Heart right ventricle (tissue), 16 donors: ENCODE measurements around the gene FXYD3. TPM values are rescaled to one million over a fixed set of nuclear protein-coding genes. Genes with fewer than 3 reads are reported as not detected.
A peak's percentile ranks its signal among the peaks of the same experiment; 100 is the strongest.
"Not testable (repeated sequence)": the region's sequence is repeated elsewhere in the genome, so short reads cannot be mapped to it uniquely, and the experiment has no call there.

ENCODE experiments used
- ATAC-seq, 8 donors: fragments of 200-7000 bp; cut with Tn5 transposase; one replicate each; pipeline ENCODE4 v1.9.1; 2020; ENCODE audit warnings: mild to moderate bottlenecking in 8 of 8, moderate library complexity in 8 of 8, moderate number of reproducible peaks in 1 of 8
- DNase-seq, 2 donors: peaks; one replicate each; pipeline ENCODE4 v3.0.0-alpha.2; 2020
- H3K27ac ChIP-seq, 10 donors: fragments of 200-600 bp; sonication (generic) in 2 of 10; one replicate each; pipeline versions ENCODE4 v1.5.0 to v1.8.0; 2020 to 2022; ENCODE audit warnings: mild to moderate bottlenecking in 3 of 10
- H3K27me3 ChIP-seq, 7 donors: fragments of 200-600 bp; one replicate each; pipeline ENCODE4 v1.8.0; 2021 to 2022; ENCODE audit warnings: mild to moderate bottlenecking in 2 of 7
- H3K36me3 ChIP-seq, 9 donors: fragments of 200-600 bp; sonication (generic) in 1 of 9; one replicate each; pipeline versions ENCODE4 v1.5.0 to v1.8.0; 2020 to 2022; ENCODE audit warnings: mild to moderate bottlenecking in 2 of 9
- H3K4me1 ChIP-seq, 9 donors: fragments of 200-600 bp; sonication (generic) in 1 of 9; one replicate each; pipeline versions ENCODE4 v1.5.0 to v1.8.0; 2020 to 2022; ENCODE audit warnings: mild to moderate bottlenecking in 4 of 9
- H3K4me3 ChIP-seq, 10 donors: fragments of 200-600 bp; sonication (generic) in 2 of 10; one replicate each; pipeline versions ENCODE4 v1.5.0 to v1.8.0; 2020 to 2022; ENCODE audit warnings: mild to moderate bottlenecking in 7 of 10, moderate library complexity in 2 of 10
- H3K9me3 ChIP-seq, 11 donors: fragments of 200-600 bp in 10 of 11; sonication (generic) in 2 of 11; one replicate each; pipeline versions ENCODE4 v1.5.0 to v1.8.0; 2013 to 2022; ENCODE audit warnings: mild to moderate bottlenecking in 2 of 11, control low read depth in 1 of 11, moderate library complexity in 1 of 11
- WGBS, 2 donors: extraction: QIAGEN DNeasy Blood & Tissue Kit; methylation state at CpG; one replicate each; pipeline ENCODE4 v1.1.7; 2013; ENCODE audit warnings: inconsistent platforms in 1 of 2; 5-methylcytosine and 5-hydroxymethylcytosine counted together
- intact Hi-C, 10 donors: fragments of 100-400 bp; cut with DNase I; formaldehyde crosslinking; loops; one replicate each; pipeline versions ENCODE4 v1.11.1 to v1.14.2; 2022
- polyA plus RNA-seq, 2 donors: library from polyadenylated mRNA; stranded (reverse); fragments of 200-250 nt; gene quantifications; one replicate each; pipeline ENCODE4 v1.2.3, GENCODE V29; 2013
- total RNA-seq, 10 donors: library from RNA; stranded (reverse); fragmentation: NEBNext Ultra II Directional in 3 of 10; extraction: Animal tissue kit (Norgen Biotek cat#: 25700) in 3 of 10; gene quantifications; one replicate each; pipeline versions ENCODE4 v1.2.1 to v1.2.4, GENCODE V29; 2021 to 2023
- TF ChIP-seq, protein P1 (sequence below), 9 donors: fragments of 200-600 bp; sonication (generic) in 2 of 9; IDR thresholded peaks; one replicate each; pipeline versions ENCODE4 v1.5.0 to v1.8.0; 2021 to 2022; ENCODE audit warnings: antibody characterized with exemption in 9 of 9, mild to moderate bottlenecking in 5 of 9, moderate library complexity in 1 of 9
- donor health status: Arrhythmogenic right ventricular cardiomyopathy.
- donor health status: ischemic (EF 13 %, LVEDD 7.1; RV severe dilation, severe dysfunction).
- donor health status: healthy with polysubstance abuse.
- donor health status: DM: no; HTN: yes; CAD: no.
- donor health status: DM: no; HTN: no; CAD: no.
- donor health status: ischemic (EF 25% LVEDD 6.9; RV normal size, moderate dysfunction).
- donor health status: ischemic (EF 25% LVEDD 5.7; RV mildly dilated, moderate dysfunction).
- donor health status: healthy.
- donor health status: DM: yes; HTN: yes; CAD: no.
- donor health status: Ischemic cardiomyopathy.
- donor health status: ischemic (EF 35%, LVEDD 5.7; RV mildly dilated, moderate dysfunction).
- donor health status: nonischemic (EF 11% LVEDD 7.7; RV severe dilation, severe dysfunction).
- donor health status: DM: yes; HTN: yes; CAD: no.
- donor health status: PGD.
- donor health status: ischemic (EF 29% LVEDD 5.4; RV normal size, mild dysfunction).
- donor health status: nonischemic (EF 23%, LVEDD 6.1; RV moderate dilation, normal function).

The FXYD3 gene
- total and polyA plus RNA-seq, 12 donors, result 0.51 to 2.7 (median 0.78) TPM; not detected in 3

DNA sequence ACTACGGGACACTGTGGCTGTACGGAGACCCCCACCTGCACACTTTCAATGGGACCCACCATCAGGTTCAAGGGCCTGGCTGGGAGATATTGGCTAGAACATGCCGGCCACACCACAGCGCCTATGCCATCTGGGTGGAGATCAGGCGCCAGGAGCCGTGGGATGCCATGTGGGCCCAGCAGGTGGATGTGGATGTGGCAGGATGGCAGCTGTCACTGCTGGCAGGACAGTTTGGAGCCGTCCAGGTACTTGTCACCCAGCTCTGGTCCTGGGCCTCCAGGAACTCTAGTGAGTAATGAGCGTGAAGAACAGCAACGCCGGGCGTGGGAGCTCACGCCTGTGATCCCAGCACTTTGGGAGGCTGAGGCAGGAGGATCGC is 15.7 kb upstream of the FXYD3 start:
- H3K9me3 ChIP-seq, result no peaks in the 10 kb centered on the region
- intact Hi-C loops, result loop anchor here in 1 of 10 donors (10.0 kb wide), 1 partner anchor 125 kb away; no protein-coding TSS in a partner anchor
- H3K36me3 ChIP-seq, result no peaks in the 10 kb centered on the region
- DNase-seq, result no peak
- WGBS, 2 donors, result 95 to 96% methylated on average over 13 of the region's 13 CpGs
- no peaks in the 10 kb centered on the region for H3K4me1 ChIP-seq
- TF ChIP-seq, protein P1, sequence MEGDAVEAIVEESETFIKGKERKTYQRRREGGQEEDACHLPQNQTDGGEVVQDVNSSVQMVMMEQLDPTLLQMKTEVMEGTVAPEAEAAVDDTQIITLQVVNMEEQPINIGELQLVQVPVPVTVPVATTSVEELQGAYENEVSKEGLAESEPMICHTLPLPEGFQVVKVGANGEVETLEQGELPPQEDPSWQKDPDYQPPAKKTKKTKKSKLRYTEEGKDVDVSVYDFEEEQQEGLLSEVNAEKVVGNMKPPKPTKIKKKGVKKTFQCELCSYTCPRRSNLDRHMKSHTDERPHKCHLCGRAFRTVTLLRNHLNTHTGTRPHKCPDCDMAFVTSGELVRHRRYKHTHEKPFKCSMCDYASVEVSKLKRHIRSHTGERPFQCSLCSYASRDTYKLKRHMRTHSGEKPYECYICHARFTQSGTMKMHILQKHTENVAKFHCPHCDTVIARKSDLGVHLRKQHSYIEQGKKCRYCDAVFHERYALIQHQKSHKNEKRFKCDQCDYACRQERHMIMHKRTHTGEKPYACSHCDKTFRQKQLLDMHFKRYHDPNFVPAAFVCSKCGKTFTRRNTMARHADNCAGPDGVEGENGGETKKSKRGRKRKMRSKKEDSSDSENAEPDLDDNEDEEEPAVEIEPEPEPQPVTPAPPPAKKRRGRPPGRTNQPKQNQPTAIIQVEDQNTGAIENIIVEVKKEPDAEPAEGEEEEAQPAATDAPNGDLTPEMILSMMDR (IDR thresholded peaks at IDR 0.05), result no peak
- H3K27ac ChIP-seq, result no peak overlapping the region
- ATAC-seq, result no peak
- no peak overlapping the region for H3K4me3 ChIP-seq
- no peaks in the 10 kb centered on the region for H3K27me3 ChIP-seq

DNA sequence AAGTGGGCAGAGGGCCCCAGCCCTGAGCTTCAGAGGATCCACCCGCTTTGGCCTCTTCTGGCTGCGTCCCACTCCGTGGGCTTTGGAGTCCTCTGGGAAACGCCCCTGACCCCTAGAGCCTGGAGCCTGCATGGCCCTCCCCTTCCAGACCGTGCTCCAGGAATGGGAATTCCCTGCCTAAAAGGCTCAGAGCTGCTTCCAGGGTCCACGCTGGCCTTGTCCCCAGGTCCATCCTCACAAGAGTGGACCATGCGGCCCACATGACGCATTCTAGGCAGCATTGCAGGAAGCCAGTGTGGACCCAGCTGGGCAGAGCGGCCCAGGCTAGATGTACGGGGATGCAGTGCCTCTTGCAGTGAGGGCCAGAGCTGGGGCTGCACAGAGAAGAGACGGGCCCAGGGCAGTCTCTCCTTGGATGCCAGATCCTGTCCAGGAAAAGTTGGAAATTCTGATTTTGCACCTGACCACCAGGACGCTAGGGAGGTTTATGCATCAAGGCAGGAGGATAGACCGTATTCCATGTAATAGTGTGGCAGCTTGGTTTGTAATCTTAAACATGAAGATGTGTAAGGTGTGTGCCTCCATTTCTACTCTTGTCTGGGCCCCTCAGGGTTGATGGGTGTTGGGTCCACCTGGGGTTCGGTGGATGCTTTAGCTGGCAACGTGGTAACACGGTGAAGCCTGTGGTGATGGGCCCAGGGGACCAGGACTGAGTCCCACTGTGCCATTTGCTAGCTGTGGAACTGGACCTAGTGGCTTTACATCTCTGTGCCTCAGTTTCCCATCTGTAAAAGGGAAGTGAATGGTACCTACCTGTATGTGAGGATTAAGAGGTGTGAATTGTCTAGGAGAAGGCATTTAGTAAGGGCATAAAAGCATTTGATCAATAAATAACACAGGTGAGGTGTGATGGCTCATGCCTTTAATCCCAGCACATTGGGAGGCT is 14.8 kb upstream of the FXYD3 start:
- Histone ChIP-seq H3K27ac (no peak overlapping the region), H3K4me3 (no peak overlapping the region), H3K9me3 (no peaks in the 10 kb centered on the region), H3K4me1 (no peaks in the 10 kb centered on the region), H3K27me3 (no peaks in the 10 kb centered on the region), H3K36me3 (no peaks in the 10 kb centered on the region)
- ATAC-seq, result no peak
- TF ChIP-seq, protein P1 (IDR thresholded peaks at IDR 0.05), result no peak
- whole genome bisulfite sequencing, 2 donors, result 71 to 72% methylated on average over 16 of the region's 16 CpGs
- DNase-seq, result no peak
- intact Hi-C loops, result no loop called here

- WGBS, 2 donors, result 94 to 97% methylated on average over 10 of the region's 10 CpGs
- H3K9me3 ChIP-seq, H3K36me3 ChIP-seq, intact Hi-C loops, H3K27ac ChIP-seq, H3K27me3 ChIP-seq, ATAC-seq, H3K4me3 ChIP-seq, H3K4me1 ChIP-seq, DNase-seq: not testable (repeated sequence)
Observed at GRCh38 chr19:35101949-35102348, 13.7 kb upstream of the FXYD3 start.

DNA sequence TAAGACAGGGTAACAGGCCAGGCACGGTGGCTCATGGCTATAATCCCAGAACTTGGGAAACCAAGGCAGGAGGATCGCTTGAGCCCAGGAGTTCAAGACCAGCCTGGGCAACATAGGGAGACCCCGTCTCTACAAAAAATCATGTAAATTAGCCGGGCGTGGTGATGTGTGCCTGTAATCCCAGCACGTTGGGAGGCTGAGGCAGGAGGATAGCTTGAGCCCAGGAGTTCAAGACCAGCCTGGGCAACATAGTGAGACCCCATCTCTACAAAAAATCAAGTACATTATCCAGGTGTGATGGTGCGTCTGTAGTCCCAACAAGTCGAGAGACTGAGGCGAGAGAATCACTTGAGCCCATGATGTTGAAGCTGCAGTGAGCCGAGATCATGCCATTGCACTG is 12.0 kb upstream of the FXYD3 start:
- intact Hi-C loops, H3K9me3 ChIP-seq, H3K36me3 ChIP-seq, H3K4me1 ChIP-seq, H3K4me3 ChIP-seq, H3K27ac ChIP-seq, H3K27me3 ChIP-seq, ATAC-seq, DNase-seq: not testable (repeated sequence)
- WGBS, 2 donors, result 77 to 81% methylated on average over 10 of the region's 10 CpGs

DNA sequence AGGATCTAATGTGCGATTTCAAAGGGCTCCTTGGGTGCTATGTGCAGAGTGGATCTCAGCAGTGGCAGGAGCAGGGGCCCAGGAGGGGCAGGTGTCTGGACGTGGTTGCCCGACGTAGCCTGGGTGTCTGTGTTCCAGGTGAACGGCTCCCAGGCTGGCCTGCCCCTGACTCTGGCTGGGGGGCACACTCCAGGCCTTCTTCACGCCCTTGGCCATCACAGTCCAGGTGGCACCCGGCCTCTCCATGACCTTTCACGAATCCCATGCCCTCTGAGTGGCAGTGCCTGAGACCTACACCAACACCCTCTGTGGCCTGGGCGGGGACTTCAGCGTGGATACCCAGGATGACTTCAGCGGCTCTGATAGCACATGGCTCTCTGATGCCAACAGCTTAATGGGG is 11.3 kb upstream of the FXYD3 start:
- Histone ChIP-seq H3K4me1 (peaks cover 0 to 4% (median 0%) of the 10 kb centered on the region in 9 donors), H3K27ac (no peak overlapping the region), H3K9me3 (no peaks in the 10 kb centered on the region), H3K27me3 (peaks cover 0 to 3% (median 0%) of the 10 kb centered on the region in 7 donors), H3K4me3 (no peak overlapping the region), H3K36me3 (no peaks in the 10 kb centered on the region)
- DNase-seq, result no peak
- intact Hi-C loops, result no loop called here
- peak in 1 of 8 donors; percentile 26 for ATAC-seq
- TF ChIP-seq, protein P1 (IDR thresholded peaks at IDR 0.05), result no peak
- 91 to 94% methylated on average over 11 of the region's 11 CpGs for WGBS, 2 donors
